ENCODE measurements around the gene BARHL2. TPM values are rescaled to one million over a fixed set of nuclear protein-coding genes. Genes with fewer than 3 reads are reported as not detected.
A peak's percentile ranks its signal among the peaks of the same experiment; 100 is the strongest.

Gene BARHL2
- total RNA-seq, 3 donors from 2014 or later, result not detected

- Histone ChIP-seq H3K9me3 (no peaks in the 10 kb centered on the region), H3K27me3 (peaks cover 3 to 67% of the 10 kb centered on the region in 2 donors), H3K4me1 (no peaks in the 10 kb centered on the region), H3K27ac (no peak overlapping the region), H3K4me3 (no peak overlapping the region), H3K36me3 (no peaks in the 10 kb centered on the region)
- no peak for TF ChIP-seq POLR2A (IDR thresholded peaks at IDR 0.05)
- TF ChIP-seq POLR2AphosphoS5 (IDR thresholded peaks at IDR 0.05), result no peak
- TF ChIP-seq CTCF (IDR thresholded peaks at IDR 0.05), result no peak
- intact Hi-C loops (cut with DNase I; ENCODE audit: low total_unique reads), result no loop called here
- DNase-seq (ENCODE audit: low spot score in 2 of 2), result no peak
Measured at GRCh38 chr1:90731382-90732050, 14.4 kb upstream of the BARHL2 start.

GRCh38 chr1:90730243-90731022 lies 13.3 kb upstream of the BARHL2 start:
- peaks cover 3 to 75% of the 10 kb centered on the region in 2 donors for H3K27me3 ChIP-seq
- no peak for TF ChIP-seq POLR2AphosphoS5 (IDR thresholded peaks at IDR 0.05)
- TF ChIP-seq CTCF (IDR thresholded peaks at IDR 0.05), result no peak
- TF ChIP-seq POLR2A (IDR thresholded peaks at IDR 0.05), result no peak
- intact Hi-C loops (cut with DNase I; ENCODE audit: low total_unique reads), result no loop called here
- H3K9me3 ChIP-seq, result no peaks in the 10 kb centered on the region
- peaks cover 0 to 7% of the 10 kb centered on the region in 2 donors for H3K4me1 ChIP-seq
- H3K36me3 ChIP-seq, result no peaks in the 10 kb centered on the region
- no peak for DNase-seq (ENCODE audit: low spot score in 2 of 2)
- peak overlapping the region in 2 of 3 donors; percentile 12 to 51 for H3K4me3 ChIP-seq
- H3K27ac ChIP-seq, result no peak overlapping the region

- no peak overlapping the region for H3K27ac ChIP-seq
- intact Hi-C loops (cut with DNase I; ENCODE audit: low total_unique reads), result no loop called here
- no peaks in the 10 kb centered on the region for H3K9me3 ChIP-seq
- TF ChIP-seq POLR2AphosphoS5 (IDR thresholded peaks at IDR 0.05), result no peak
- peak overlapping the region in 1 of 3 donors; percentile 51 for H3K4me3 ChIP-seq
- no peak for DNase-seq (ENCODE audit: low spot score in 2 of 2)
- H3K27me3 ChIP-seq, result peaks cover 3 to 83% of the 10 kb centered on the region in 2 donors
- H3K36me3 ChIP-seq, result no peaks in the 10 kb centered on the region
- peaks cover 0 to 14% of the 10 kb centered on the region in 2 donors for H3K4me1 ChIP-seq
Measured at GRCh38 chr1:90729504-90730242, 12.6 kb upstream of the BARHL2 start.

GRCh38 chr1:90728502-90729287 lies 11.6 kb upstream of the BARHL2 start:
- intact Hi-C loops (cut with DNase I; ENCODE audit: low total_unique reads), result no loop called here

More at GRCh38 chr1:90728502-90729287, 11.6 kb upstream of the BARHL2 start:
- Histone ChIP-seq H3K4me1 (peaks cover 0 to 14% of the 10 kb centered on the region in 2 donors), H3K27me3 (peaks cover 6 to 93% of the 10 kb centered on the region in 2 donors), H3K27ac (no peak overlapping the region), H3K9me3 (no peaks in the 10 kb centered on the region), H3K4me3 (no peak overlapping the region), H3K36me3 (no peaks in the 10 kb centered on the region)
- TF ChIP-seq CTCF (IDR thresholded peaks at IDR 0.05) (no peak), POLR2AphosphoS5 (IDR thresholded peaks at IDR 0.05) (no peak), POLR2A (IDR thresholded peaks at IDR 0.05) (no peak)
- DNase-seq (ENCODE audit: low spot score in 2 of 2), result no peak

All from breast epithelium (tissue), 4 donors.